Liver (tissue), 3 donors: Measurements from ENCODE around the gene TMEM63A.

Experiments
- FOXA1 ChIP-seq: IDR thresholded peaks from 2 replicates; pipeline ENCODE4 v1.6.1; 2016; ENCODE audit warnings: antibody characterized with exemption
- HNF4A ChIP-seq, 2 donors: conservative IDR thresholded peaks; 2 replicates each; pipeline ENCODE4 v1.6.1; 2016; ENCODE audit warnings: antibody characterized with exemption in 2 of 2, mild to moderate bottlenecking in 2 of 2
- JUND ChIP-seq, 2 donors: IDR thresholded peaks; 2 replicates each; pipeline ENCODE4 v1.6.1; 2016; ENCODE audit warnings: antibody characterized with exemption in 2 of 2
- NR2F2 ChIP-seq: IDR thresholded peaks from 2 replicates; pipeline ENCODE4 v1.6.1; 2016; ENCODE audit warnings: antibody characterized with exemption
- REST ChIP-seq: IDR thresholded peaks from 2 replicates; pipeline ENCODE4 v1.6.1; 2016; ENCODE audit warnings: antibody characterized with exemption, mild to moderate bottlenecking
- RXRA ChIP-seq, 2 donors: IDR thresholded peaks; 2 replicates each; pipeline ENCODE4 v1.6.1; 2017 to 2018; ENCODE audit warnings: antibody characterized with exemption in 2 of 2, mild to moderate bottlenecking in 1 of 2
- SP1 ChIP-seq: IDR thresholded peaks from 2 replicates; pipeline ENCODE4 v1.6.1; 2018; ENCODE audit warnings: antibody characterized with exemption, mild to moderate bottlenecking
- TAF1 ChIP-seq: conservative IDR thresholded peaks from 2 replicates; pipeline ENCODE4 v1.6.1; 2016; ENCODE audit warnings: antibody characterized with exemption, mild to moderate bottlenecking
- ZBTB33 ChIP-seq: IDR thresholded peaks from 2 replicates; pipeline ENCODE4 v1.6.1; 2016; ENCODE audit warnings: antibody characterized with exemption
- TF ChIP-seq, protein P1 (sequence below): IDR thresholded peaks from 2 replicates; pipeline ENCODE4 v1.6.1; 2016; ENCODE audit warnings: antibody characterized with exemption
- TF ChIP-seq, protein P2 (sequence below): fragments of 150-350 bp; IDR thresholded peaks from 2 replicates; pipeline ENCODE4 v1.5.1; 2017; ENCODE audit warnings: improper control_type of control experiment, low read depth, low read length; ENCODE audit not compliant: missing input control
- TF ChIP-seq, protein P3 (sequence below): IDR thresholded peaks from 2 replicates; pipeline ENCODE4 v1.6.1; 2016; ENCODE audit warnings: antibody characterized with exemption
- donor health status: healthy.
- donor health status: healthy.

GRCh38 chr1:225870911-225871310, 11.3 kb downstream of the TMEM63A start:
- TF ChIP-seq, protein P1, sequence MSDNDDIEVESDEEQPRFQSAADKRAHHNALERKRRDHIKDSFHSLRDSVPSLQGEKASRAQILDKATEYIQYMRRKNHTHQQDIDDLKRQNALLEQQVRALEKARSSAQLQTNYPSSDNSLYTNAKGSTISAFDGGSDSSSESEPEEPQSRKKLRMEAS, result no peak
- TF ChIP-seq, protein P2, sequence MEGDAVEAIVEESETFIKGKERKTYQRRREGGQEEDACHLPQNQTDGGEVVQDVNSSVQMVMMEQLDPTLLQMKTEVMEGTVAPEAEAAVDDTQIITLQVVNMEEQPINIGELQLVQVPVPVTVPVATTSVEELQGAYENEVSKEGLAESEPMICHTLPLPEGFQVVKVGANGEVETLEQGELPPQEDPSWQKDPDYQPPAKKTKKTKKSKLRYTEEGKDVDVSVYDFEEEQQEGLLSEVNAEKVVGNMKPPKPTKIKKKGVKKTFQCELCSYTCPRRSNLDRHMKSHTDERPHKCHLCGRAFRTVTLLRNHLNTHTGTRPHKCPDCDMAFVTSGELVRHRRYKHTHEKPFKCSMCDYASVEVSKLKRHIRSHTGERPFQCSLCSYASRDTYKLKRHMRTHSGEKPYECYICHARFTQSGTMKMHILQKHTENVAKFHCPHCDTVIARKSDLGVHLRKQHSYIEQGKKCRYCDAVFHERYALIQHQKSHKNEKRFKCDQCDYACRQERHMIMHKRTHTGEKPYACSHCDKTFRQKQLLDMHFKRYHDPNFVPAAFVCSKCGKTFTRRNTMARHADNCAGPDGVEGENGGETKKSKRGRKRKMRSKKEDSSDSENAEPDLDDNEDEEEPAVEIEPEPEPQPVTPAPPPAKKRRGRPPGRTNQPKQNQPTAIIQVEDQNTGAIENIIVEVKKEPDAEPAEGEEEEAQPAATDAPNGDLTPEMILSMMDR, result no peak
- TF ChIP-seq REST, result no peak
- no peak for TF ChIP-seq SP1
- no peak for TF ChIP-seq RXRA (IDR thresholded peaks at IDR 0.05)
- TF ChIP-seq, protein P3, sequence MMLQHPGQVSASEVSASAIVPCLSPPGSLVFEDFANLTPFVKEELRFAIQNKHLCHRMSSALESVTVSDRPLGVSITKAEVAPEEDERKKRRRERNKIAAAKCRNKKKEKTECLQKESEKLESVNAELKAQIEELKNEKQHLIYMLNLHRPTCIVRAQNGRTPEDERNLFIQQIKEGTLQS, result no peak
- TF ChIP-seq TAF1, result no peak
- TF ChIP-seq HNF4A (conservative IDR thresholded peaks at IDR 0.05), result no peak
- no peak for TF ChIP-seq NR2F2
- no peak for TF ChIP-seq ZBTB33
- TF ChIP-seq FOXA1, result no peak
- no peak for TF ChIP-seq JUND (IDR thresholded peaks at IDR 0.05)
